HG02885 (cell line): ENCODE measurements around the gene YES1.
A peak's percentile ranks its signal among the peaks of the same experiment; 100 is the strongest.
"Not testable (repeated sequence)": the region's sequence is repeated elsewhere in the genome, so short reads cannot be mapped to it uniquely, and the experiment has no call there.

Experiments used
- ATAC-seq: cut with Tn5 transposase; IDR thresholded peaks from one replicate; pipeline ENCODE4 v1.9.1; 2021; ENCODE audit warnings: mild to moderate bottlenecking; ENCODE audit not compliant: unreplicated experiment, poor library complexity

YES1 gene

DNA sequence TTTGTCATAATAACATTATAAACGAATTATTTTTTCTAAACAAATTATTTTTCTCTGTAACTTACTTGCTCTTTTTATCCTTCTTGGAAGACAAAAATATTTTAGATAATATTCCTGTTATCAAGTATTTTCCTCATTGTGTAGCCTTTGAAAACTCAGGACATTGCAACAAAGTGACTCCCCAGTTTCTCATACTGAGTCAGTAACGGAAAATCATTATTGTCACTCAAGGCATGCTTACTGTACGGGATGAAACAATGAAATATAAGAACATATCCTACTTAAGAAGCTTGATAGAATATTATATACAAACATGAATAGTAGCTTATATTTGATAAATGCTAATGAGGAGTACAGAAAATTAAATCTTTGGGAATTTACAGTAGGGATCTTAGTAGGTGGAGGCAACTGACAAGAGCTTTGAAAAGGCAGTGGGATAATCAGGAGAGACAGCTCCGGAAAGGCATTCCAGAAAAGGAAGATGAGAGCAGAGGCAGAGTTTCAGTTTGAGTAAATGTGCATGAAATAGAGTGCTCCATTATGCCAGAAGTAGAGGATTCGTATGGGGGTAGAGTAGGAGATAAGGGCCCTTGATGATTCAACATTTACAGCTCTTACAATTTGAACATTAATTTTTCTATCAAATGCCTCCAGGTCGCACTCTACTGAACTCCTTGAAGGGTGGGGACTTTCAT, 14.0 kb upstream of the YES1 start:
- ATAC-seq, result no peak

DNA sequence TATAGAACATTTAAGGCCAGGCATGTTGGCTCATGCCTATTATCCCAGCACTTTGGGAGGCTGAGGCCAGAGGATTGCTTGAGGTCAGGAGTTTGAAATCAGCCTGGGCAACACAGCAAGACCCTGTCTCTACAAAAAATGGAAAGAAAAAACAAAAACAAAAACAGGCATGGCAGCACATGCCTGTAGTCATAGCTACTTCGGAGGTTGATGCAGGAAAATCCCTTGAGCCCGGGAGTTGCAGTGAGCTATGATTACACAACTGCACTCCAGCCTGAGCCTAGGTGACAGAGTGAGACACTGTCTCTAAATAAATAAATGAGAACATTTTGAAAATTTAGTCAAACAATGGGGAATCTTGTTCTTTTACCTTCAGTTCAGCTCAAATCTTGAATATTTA, 12.1 kb upstream of the YES1 start:
- ATAC-seq, result no peak

DNA sequence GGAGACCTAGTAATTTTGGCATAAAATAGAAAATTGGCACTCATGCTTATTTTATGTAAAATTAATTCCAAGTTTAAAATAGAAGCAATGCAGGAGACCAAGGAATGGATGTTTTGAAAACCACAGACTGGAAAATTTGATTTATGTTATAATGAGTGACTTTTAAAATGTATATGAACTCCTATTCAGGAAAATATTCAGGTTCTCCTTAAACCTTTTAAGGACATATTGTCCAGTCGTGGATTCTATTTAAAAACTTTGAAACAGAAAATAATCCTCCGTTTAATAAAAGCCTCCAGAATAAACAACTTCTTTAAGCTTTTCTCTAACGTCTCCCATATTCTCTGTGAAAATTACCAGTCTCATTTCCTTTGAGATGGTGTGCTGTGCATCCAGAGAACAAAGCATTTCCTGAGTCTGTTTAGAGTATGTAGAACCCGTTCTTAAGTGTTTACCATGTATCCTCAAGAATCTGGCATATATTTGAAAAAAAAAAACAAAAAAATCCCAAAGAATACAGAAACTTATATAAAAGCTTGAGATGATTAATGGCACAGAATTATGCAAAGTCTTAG, 8.6 kb upstream of the YES1 start:
- ATAC-seq, result no peak

DNA sequence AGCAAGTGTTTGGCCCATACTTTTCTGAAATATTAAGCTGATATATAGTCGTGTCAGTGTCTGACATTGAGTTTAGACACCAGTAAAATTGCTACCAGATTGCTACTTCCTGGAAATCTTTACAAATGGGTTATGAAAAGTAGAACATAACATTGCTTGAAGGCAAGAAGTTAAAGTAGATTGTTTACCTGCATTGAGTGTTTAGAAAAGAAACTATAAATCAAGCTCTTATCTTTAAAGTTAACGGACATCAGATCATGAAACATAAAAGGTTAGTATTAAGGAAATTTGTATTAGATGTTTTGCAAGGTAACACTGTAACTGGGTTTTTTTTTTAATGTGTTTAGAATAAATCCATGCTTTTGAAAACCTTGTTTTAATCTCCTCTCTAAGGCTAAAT, 4.8 kb upstream of the YES1 start:
- no peak for ATAC-seq

DNA sequence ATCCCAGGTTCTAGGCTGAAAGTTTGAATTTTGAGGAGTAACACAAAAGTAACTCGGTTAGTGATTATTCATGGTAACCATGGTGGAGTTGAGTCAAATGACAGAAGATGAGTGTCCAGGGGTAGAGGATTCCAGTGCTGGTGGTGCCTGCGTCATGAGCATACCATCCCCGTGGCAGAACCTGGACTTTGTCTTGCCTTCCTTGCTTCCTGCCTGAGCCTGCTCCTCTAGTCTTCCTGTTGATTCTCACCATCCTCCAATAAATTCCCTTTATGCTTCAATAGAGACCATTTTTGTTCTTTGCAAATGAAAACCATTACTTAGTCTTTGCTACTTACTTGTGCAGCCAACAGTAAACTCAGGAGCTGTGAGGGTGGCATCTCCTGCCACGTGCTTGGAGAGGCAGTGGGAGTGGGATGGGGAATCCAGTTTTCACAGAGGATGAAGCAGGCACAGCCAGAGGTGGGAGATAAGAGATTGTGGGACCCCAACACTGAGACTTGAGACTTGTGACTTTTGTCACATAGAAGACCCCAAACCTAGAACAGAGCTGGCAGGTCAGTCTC, 4.1 kb upstream of the YES1 start:
- no peak for ATAC-seq

DNA sequence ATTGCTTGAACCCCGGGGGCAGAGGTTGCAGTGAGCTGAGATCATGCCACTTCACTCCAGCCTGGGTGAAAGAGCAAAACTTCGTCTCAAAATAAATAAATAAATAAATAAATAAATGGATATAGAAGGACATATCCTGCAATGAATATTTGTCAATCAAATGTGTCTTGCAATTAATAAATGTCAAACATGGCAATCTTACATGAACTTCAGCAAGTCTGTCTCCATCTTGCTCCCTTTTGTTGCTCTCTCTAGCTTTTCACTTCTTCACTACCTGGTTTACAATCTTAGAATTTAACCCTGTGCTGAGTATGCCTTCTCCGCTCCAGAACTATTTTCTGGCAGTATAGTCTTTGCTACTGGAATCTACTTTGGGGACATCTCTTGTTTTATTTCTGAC, 3.3 kb upstream of the YES1 start:
- ATAC-seq, result no peak

DNA sequence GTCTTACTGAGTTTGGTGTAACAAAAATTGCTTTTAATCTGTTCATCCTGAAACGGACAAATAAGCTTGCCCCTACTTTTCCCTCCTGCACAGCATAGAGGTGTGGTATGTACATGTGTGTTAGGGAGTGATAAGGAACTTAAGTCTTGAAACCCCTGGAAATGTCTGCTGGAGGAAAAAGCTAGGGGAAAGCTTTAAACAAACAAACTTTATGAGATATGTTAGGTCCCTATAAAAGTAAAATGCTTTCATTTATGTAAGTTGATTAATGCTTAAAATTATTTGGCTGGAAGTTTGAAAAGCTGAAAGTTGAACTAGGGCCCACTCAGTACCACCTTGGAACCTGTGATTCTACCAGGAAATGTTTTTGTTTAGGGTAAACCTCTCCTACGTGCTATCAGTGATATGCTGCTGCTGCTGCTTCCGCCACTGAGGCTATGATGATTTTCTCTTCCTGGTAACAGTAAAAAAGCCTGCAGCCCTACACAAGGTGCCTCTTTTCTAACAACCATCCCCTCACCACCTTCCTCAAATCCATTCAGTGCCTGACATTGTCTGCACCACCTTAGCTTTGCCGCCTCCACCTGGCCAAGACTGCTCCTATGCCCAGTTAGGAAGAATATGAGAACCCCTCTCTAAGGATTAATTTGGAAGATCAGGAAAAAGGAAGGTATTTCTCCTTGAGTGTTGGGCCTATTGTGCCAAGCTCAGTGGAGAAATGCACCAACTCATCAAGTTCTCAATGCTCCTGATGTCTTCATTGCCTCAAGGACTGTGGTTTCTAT, 2.5 kb upstream of the YES1 start:
- no peak for ATAC-seq

DNA sequence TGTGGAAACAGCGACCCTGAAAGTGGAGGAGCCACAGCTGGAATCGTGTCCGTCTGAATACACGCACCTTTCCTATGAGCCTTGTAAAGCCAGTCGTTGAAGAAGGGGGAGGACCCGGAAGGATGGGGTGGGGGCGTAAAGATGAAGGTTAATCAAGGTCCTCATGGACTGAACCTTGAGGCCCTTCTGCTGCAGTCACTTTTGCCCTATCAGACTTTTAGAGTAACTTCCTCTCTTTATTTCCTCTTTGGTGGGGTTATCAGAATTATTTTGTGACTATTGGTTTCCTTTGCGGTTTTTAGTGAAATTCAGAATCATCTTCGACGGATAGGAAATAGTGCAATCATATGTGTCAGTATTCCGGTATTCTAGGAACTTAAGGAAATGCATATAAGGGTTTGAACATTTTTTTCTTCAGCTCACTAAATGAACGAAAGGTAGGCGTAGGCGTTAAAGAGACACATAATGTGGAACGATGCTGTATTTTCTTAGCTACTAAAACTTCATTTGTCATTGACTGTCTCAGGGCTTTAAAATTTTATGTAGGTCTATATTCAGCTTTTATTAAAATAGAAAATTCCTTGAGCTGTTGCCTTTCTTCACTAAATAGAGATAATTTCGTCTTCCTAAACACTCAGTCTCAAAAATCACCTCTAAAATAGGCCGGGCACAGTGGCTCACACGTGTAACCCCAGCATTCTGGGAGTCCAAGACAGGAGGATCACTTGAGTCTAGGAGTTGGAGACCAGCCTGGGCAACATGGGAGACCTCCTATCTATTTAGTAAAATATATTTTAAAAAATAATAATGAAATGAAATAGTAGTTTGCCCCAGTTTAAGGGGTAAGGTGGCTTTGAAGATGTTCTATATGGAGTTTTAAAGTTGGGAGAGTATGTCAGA, 1.4 kb upstream of the YES1 start:
- ATAC-seq, result peak; percentile 1

DNA sequence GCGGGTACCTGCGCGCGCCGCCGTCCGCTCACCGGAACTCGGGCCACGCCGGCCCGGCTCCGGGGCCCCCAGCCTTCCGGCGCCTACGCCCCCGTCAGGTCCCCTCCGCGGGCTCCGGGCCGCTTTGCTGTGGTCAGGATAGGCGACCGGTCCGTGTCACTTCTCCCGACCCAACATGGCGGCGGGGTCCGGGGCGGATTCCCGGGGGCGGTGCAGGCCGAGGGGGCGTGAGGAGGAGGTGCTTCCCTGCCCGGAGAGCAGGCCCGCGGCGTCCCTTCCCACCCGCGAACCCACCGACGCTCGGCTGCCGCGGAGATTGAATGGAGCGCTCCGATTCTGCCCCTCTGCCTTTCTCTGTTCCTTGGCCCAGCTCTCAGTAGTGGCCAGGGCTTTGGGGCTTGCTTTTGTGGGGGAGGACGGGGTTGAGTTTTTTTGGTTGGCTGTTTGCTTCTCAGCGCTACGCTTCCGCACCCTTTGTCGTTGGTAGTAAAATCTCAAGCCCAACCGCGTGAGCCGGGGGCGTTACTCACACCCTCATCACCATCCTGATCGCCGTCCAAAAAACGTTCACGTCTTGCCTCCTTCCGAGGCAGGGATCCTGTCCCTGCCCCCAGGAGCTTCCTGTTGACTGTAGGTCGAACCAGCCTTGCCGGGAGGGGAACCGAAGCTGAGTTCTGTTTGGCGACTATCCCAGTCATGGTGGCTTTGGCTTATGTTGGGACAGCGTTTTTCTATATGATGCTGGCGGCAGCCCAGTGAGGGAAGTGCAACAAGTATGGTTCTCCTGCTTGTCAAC, 532 bp upstream of the YES1 start:
- peak; percentile 68 for ATAC-seq

DNA sequence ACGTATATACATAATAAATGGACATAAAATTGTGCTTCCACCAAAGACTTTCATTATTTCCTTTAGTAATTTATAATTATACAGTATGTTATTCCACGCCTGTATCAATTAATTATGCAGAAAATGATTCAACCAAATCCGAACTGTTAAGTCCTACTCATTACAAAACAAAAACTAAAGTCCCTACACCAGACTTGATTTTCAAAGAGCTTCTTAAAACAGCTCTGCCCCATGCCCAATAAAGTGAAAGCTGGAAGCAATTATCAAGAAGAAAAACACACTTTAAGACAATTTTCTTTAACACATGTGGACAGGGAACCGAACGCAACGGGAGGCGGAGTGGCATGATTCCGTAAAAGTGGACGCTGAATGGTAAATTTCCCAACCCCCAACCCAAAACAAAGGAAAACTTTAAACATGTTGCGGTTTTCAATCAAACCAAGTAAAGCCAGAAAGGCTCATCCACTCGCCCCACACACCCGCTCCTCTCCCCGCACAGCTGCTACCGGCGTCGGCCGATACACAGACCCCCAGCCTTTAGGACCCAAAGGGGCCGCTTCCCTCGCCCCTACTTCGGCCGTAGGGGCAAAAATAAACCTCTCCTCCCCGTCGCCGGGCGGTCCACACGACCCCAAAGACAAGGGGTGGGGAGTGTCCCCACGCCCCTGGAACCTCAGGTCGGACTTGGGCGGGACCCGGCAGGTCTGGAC, 705 bp downstream of the YES1 start:
- peak; percentile 22 for ATAC-seq

DNA sequence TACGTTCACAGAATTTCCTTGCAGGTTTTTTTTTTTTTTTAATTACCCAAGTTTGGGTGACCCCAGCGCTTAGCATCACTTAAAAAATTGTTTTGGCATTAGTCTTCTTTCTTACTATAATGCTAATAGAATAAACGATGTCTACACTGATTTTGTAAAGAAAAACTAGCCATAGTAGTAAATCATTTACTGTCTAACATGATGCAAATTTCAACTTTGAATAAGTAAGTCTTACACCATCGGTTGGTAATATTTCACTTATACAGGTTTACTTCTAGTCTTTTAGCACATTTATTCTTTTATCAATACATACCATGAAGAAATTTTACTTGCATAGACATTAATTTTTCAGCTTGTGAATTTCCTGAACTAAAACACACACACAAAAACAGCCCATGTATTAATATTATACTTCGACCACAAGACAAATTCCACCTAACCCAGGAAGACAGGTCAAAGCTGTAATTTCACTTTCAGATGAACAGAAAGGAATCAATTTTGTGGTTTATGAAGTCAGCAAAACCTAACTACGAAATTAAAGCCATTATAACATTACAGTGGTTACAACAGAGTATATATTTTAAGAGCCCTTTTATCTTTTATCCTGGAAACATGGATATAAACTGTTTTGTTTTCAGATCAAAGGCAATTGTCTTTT, 1.9 kb downstream of the YES1 start:
- ATAC-seq, result peak; percentile 22

DNA sequence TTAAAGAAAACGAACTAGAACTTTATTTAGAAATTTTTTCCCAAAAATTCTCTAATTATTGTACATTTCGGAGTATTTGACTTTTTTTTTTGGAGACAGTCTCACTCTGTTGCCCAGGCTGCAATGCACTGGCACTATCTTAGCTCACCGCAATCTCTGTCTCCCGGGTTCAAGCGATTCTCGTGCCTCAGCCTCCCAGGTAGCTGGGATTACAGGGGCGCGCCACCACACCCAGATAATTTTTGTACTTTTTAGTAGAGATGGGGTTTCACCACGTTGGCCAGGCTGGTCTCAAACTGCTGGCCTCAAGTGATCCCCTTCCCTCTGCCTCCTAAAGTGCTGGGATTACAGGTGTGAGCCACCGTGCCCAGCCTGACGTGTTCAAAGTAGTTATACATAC, 2.8 kb downstream of the YES1 start:
- not testable (repeated sequence) for ATAC-seq

DNA sequence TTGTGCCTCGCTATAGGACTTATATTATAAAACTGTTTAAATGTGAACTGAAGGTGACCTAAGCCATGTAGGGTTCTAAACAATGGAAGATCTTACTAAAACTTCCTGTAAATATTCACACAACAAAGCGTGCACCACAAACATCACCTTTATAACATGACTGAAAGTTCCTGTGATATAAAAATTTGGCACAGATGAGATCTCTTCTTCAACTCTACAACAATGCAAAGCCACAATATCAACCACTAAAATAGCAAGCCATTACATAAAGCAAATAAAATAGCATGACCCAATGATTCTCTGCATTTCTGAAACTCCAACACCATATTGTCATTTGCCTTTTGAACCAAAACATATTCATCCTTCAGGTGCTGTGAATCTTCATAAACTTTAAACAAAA, 3.5 kb downstream of the YES1 start:
- no peak for ATAC-seq

DNA sequence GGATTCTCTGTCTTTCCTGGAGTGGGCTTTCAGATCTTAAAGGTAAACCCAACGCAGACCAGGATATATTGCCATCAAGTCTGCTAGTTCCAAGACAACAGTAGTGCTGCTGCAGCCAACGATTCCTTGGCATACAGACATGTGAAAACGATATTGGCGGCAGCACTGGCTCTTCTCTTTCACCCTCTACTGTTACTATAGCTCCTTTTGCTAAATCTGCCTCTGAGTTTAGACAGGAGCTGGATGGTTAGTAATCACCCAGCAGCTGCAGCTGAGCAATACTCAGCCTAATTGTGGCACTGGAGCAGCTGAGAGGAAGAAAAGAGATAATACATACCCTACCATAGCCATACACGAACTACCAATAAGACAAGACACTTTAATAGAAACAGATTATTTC, 4.0 kb downstream of the YES1 start:
- no peak for ATAC-seq

DNA sequence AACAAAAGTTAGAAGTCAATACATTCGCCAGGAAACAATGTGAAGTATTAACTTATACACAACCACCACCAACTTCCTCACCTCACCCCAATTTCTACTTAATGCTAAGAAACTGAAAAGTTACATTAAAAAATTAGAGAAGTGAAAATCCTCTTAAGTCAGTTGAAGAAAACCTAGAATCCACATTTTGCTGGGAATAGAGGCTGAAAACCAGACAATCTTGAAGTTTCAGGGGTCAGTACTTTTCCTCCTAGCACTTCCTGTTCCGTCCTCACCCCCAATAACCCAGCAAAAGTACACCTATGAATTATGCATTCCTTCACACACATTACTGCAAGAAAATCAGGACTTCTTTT, 6.3 kb downstream of the YES1 start:
- peak; percentile 31 for ATAC-seq

DNA sequence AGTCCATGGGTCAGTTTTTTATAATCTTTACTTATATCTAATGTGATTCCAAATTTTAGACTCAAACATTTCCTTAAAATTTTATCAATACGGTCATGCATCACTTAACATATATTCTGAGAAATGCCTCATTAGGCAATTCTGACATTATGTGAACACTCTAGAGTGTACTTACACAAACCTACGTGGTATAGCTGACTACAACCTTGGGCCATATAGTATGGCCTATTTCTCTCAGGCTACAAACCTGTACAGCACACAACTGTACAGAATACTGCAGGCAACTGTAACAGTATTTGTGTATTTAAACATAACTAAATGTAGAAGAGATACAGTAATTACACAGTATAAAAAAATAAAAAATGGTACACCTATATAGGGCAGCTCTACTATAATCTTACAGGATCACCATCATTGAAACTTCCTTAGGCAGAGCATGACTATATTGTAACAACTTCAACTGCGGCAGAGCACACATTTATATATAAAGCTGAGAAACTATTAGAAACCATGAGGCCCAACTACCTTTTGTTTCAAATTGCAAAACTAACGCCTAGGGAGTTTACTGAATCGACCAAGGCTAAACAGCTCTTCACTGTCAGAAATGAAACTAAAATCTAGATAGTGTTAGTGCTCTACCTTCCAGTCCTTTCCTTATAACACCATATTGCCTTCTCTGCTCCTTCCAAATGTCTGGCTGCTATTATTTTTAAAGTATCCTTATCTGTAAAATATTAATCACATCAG, 6.9 kb downstream of the YES1 start:
- peak; percentile 56 for ATAC-seq

DNA sequence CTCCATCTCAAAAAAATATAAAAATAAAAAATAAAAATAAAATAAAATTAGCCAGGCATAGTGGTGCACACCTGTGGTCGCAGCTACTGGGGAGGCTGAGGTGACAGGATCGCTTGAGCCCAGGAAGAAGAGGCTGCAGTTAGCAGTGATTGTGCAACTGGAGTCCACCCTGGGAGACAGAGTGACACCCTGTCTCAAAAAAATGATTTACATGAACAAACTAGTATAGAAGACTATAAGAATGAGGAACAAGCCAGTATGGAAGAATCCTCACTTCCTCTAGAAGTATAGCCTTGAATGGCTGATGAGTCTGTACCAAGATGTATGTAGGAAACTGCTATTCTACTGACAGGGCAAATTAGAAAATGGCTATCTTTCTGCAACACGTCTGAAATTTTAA, 10.9 kb downstream of the YES1 start:
- no peak for ATAC-seq

DNA sequence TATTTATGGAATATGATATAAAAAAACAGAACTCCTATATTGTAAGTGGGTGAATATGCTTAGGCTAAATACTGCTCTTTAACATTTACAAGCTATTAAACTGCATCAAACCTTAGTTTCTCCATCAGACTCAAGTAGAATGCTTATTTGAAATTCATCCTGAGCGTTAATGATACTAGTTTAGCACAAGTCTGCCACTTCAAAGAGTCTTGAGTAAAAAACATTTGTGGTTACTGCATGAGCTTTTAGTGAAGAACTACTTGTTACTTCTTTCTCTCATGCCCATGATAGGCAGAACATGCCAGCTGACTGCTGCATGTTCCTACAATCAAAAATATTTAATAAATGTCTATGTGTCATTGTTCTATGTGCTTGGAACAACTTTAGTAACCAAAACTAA, 12.1 kb downstream of the YES1 start:
- ATAC-seq, result no peak
